Measurements from ENCODE around the gene PLEKHA4. TPM values are rescaled to one million over a fixed set of nuclear protein-coding genes. Genes with fewer than 3 reads are reported as not detected.

The PLEKHA4 gene
- total and polyA plus RNA-seq, 2 of the 13 experiments (the other 11 are each of a cell fraction or from before 2014, with no cell fraction given) = 4.8 to 6.0 TPM

DNA sequence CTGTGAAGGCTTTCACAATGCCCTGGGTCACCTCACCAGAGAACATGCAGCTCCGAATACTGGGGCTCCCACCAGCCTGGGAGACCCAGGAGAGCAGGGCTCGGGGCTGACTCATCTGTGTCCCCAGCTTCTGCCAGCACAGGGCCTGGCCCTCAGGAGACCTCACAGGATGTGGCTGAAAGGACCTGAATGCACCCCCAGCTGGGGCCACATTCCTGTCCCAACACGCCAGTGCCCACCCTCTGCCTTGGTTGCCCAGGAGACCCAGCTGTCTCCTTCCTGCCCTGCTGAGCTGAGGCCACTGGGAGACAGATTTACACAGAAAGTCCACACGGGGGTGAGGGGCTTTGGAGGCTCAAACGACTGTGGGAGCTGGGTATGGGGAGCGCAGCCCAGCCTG, 69.5 kb downstream of the PLEKHA4 start:
- CTCF ChIA-PET (ENCODE audit: low intra/inter-chr PET ratio, low total read pairs) = no interaction called here
- H2AFZ ChIP-seq (ENCODE audit: low read length) = no peak overlapping the region
- FAIRE-seq = no peak
- H3K9me3 ChIP-seq (ENCODE audit: low read length) = no peaks in the 10 kb centered on the region
- TF ChIP-seq ZKSCAN1 (IDR thresholded peaks at IDR 0.05; ENCODE audit: low read length) (no peak), ZNF773 (CRISPR knock-in tag; IDR thresholded peaks at IDR 0.05; ENCODE audit: borderline replicate concordance) (no peak), ZNF768 (CRISPR knock-in tag; IDR thresholded peaks at IDR 0.05) (no peak)
- TF ChIP-seq, protein P1, sequence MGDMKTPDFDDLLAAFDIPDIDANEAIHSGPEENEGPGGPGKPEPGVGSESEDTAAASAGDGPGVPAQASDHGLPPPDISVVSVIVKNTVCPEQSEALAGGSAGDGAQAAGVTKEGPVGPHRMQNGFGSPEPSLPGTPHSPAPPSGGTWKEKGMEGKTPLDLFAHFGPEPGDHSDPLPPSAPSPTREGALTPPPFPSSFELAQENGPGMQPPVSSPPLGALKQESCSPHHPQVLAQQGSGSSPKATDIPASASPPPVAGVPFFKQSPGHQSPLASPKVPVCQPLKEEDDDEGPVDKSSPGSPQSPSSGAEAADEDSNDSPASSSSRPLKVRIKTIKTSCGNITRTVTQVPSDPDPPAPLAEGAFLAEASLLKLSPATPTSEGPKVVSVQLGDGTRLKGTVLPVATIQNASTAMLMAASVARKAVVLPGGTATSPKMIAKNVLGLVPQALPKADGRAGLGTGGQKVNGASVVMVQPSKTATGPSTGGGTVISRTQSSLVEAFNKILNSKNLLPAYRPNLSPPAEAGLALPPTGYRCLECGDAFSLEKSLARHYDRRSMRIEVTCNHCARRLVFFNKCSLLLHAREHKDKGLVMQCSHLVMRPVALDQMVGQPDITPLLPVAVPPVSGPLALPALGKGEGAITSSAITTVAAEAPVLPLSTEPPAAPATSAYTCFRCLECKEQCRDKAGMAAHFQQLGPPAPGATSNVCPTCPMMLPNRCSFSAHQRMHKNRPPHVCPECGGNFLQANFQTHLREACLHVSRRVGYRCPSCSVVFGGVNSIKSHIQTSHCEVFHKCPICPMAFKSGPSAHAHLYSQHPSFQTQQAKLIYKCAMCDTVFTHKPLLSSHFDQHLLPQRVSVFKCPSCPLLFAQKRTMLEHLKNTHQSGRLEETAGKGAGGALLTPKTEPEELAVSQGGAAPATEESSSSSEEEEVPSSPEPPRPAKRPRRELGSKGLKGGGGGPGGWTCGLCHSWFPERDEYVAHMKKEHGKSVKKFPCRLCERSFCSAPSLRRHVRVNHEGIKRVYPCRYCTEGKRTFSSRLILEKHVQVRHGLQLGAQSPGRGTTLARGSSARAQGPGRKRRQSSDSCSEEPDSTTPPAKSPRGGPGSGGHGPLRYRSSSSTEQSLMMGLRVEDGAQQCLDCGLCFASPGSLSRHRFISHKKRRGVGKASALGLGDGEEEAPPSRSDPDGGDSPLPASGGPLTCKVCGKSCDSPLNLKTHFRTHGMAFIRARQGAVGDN (CRISPR knock-in tag; IDR thresholded peaks at IDR 0.05) = peak; percentile 19; the same call in 1 of the 2 replicates
- no peak overlapping the region for H3K27ac ChIP-seq (ENCODE audit: extremely low read length, insufficient read depth, low read length)
- H3K79me2 ChIP-seq (ENCODE audit: insufficient read depth, low read length) = no peaks in the 10 kb centered on the region
- POLR2A ChIA-PET = interaction anchor here (0.7 to 1.2 kb wide), 2 partner anchors 8 to 30 kb away, joined by 3 to 6 read pairs; no protein-coding TSS in a partner anchor
- no TSS peak for BruUV-seq (replicated peaks)
- H4K20me1 ChIP-seq (ENCODE audit: insufficient read depth, low read length) = no peaks in the 10 kb centered on the region
- no peak overlapping the region for H3K9ac ChIP-seq (ENCODE audit: insufficient read depth, low read depth, low read length)
- H3K4me2 ChIP-seq (ENCODE audit: low read depth, low read length) = no peak overlapping the region; the same call in 1 of the 2 replicates
- 29% methylated on average over 4 of the region's 6 CpGs for WGBS (ENCODE audit: low lambda C conversion rate)
- peaks cover 17% of the 10 kb centered on the region for H3K4me1 ChIP-seq (ENCODE audit: insufficient read depth, low read length)
- intact Hi-C loops (cut with micrococcal nuclease; ENCODE audit: unreplicated experiment) (no loop called here), in situ Hi-C loops (cut with HindIII; ENCODE audit: extremely low pct_ligation_motif_present, low pct_unique_long_range_greater_than_20kb) (loop anchor here (5.0 kb wide), 1 partner anchor 38 kb away; the partner anchor contains the start of gene HSD17B14)
- no peak overlapping the region for H3K4me3 ChIP-seq (replicated peaks in 1 of 3; ENCODE audit: insufficient read depth in 1 of 3, low read depth in 2 of 3, low read length in 3 of 3)
- no peak for ATAC-seq
- H3K27me3 ChIP-seq (ENCODE audit: control insufficient read depth in 1 of 2, insufficient read depth in 2 of 2, low read length in 2 of 2) = no peaks in the 10 kb centered on the region
- no peak for DNase-seq (ENCODE audit: low spot score)
- no peaks in the 10 kb centered on the region for H3K36me3 ChIP-seq (replicated peaks in 1 of 2; ENCODE audit: control insufficient read depth in 1 of 2, insufficient read depth in 2 of 2, low read length in 2 of 2)
